Keratinocyte (primary cell): ENCODE results near the gene CPNE7. TPM values are rescaled to one million over a fixed set of nuclear protein-coding genes. Genes with fewer than 3 reads are reported as not detected.

Experiments used
- DNase-seq: peaks from one replicate; pipeline ENCODE4 v3.0.0-alpha.2; 2011; ENCODE audit warnings: low read depth, missing footprints, low spot score
- FAIRE-seq: peaks from 2 replicates; lab custom pipeline; 2011; peaks lifted over from hg19 to GRCh38; lab: Jason Lieb, UNC
- H2AFZ ChIP-seq: 2 replicates; pipeline ENCODE4 v1.6.0; 2012; ENCODE audit warnings: low read length, control low read depth, inconsistent platforms; ENCODE audit not compliant: control insufficient read depth
- H3K27ac ChIP-seq: 2 replicates; pipeline ENCODE4 v1.5.1; 2011; ENCODE audit warnings: low read length; ENCODE audit not compliant: control insufficient read depth, insufficient read depth
- H3K27me3 ChIP-seq: 3 replicates; pipeline ENCODE4 v1.6.0; 2011; ENCODE audit warnings: low read length; ENCODE audit not compliant: control insufficient read depth, insufficient read depth; ENCODE audit errors: extremely low read depth
- H3K36me3 ChIP-seq, 2 experiments: 2 replicates in 1 of 2; 3 replicates in 1 of 2; pipeline ENCODE4 v1.5.1; 2011; ENCODE audit warnings: low read length in 2 of 2, mild to moderate bottlenecking in 1 of 2; ENCODE audit not compliant: control insufficient read depth in 2 of 2, insufficient read depth in 2 of 2; ENCODE audit errors: extremely low read depth in 1 of 2
- H3K4me1 ChIP-seq: 3 replicates; pipeline ENCODE4 v1.5.1; 2011; ENCODE audit warnings: low read length; ENCODE audit not compliant: control insufficient read depth, insufficient read depth; ENCODE audit errors: extremely low read depth
- H3K4me2 ChIP-seq: 3 replicates; pipeline ENCODE4 v1.6.0; 2011; ENCODE audit warnings: low read depth, low read length; ENCODE audit not compliant: control insufficient read depth, insufficient read depth; ENCODE audit errors: extremely low read depth
- H3K4me3 ChIP-seq, 3 experiments: fragments of 200-600 bp in 1 of 3; sonication (generic) in 1 of 3; 2 replicates in 2 of 3; 3 replicates in 1 of 3; pipeline ENCODE4 v1.5.1; 2011 to 2016; ENCODE audit warnings: low read length in 3 of 3, mild to moderate bottlenecking in 3 of 3, control low read depth in 2 of 3, inconsistent platforms in 1 of 3, low read depth in 1 of 3, mixed read lengths in 1 of 3, mixed run types in 1 of 3, moderate library complexity in 1 of 3; ENCODE audit not compliant: control insufficient read depth in 2 of 3, insufficient read depth in 2 of 3; ENCODE audit errors: extremely low read depth in 1 of 3
- H3K79me2 ChIP-seq: 2 replicates; pipeline ENCODE4 v1.6.0; 2012; ENCODE audit warnings: low read length; ENCODE audit not compliant: control insufficient read depth, insufficient read depth
- H3K9ac ChIP-seq: 3 replicates; pipeline ENCODE4 v1.6.0; 2011; ENCODE audit warnings: low read length; ENCODE audit not compliant: control insufficient read depth, insufficient read depth; ENCODE audit errors: extremely low read depth
- H3K9me1 ChIP-seq: 3 replicates; pipeline ENCODE4 v1.6.0; 2011; ENCODE audit warnings: low read length; ENCODE audit not compliant: control insufficient read depth, insufficient read depth; ENCODE audit errors: extremely low read depth
- H3K9me3 ChIP-seq: 2 replicates; pipeline ENCODE4 v1.5.1; 2012; ENCODE audit warnings: low read depth, low read length; ENCODE audit not compliant: control insufficient read depth
- H4K20me1 ChIP-seq: 3 replicates; pipeline ENCODE4 v1.6.0; 2011; ENCODE audit warnings: low read length; ENCODE audit not compliant: control insufficient read depth, insufficient read depth; ENCODE audit errors: extremely low read depth
- CTCF ChIP-seq, 3 experiments: IDR thresholded peaks in 1 of 3; conservative IDR thresholded peaks in 1 of 3; optimal IDR thresholded peaks in 1 of 3; 2 replicates in 2 of 3; 3 replicates in 1 of 3; pipeline versions ENCODE3 to v1.5.1; 2011; ENCODE audit warnings: low read length in 3 of 3, mild to moderate bottlenecking in 3 of 3, moderate library complexity in 2 of 3, control low read depth in 1 of 3, inconsistent platforms in 1 of 3; ENCODE audit not compliant: insufficient read depth in 2 of 3; ENCODE audit errors: extremely low read depth in 1 of 3
- EZH2 ChIP-seq: IDR thresholded peaks from one replicate; pipeline ENCODE4 v1.6.1; 2012; ENCODE audit warnings: inconsistent platforms, mild to moderate bottlenecking, low read length, moderate library complexity
- dilution Hi-C: fragments of 300-500 bp; cut with MboI; formaldehyde crosslinking; loops from one replicate; pipeline ENCODE4 v1.7.0; 2020; ENCODE audit warnings: low sequenced_read_pairs; ENCODE audit not compliant: extremely low pct_ligation_motif_present
- polyA plus RNA-seq, 5 experiments: library from polyadenylated mRNA; depleted of rRNA in 3 of 5; stranded (reverse) in 3 of 5; stranded (forward) in 1 of 5; unstranded in 1 of 5; fragments of >200 nt; gene quantifications; 1 replicate in 1 of 5; 2 replicates in 3 of 5; 3 replicates in 1 of 5; pipeline versions ENCODE4 v1.2.1 to v1.2.3, GENCODE V29; 2011 to 2012; ENCODE audit warnings: missing spikeins in 2 of 5, low read depth in 1 of 5, low replicate concordance in 1 of 5

The CPNE7 gene
- polyA plus RNA-seq, 1 donor (not counting 4 experiments of a cell fraction or from before 2014, with no cell fraction given), result 9.1 TPM

GRCh38 chr16:89562939-89563338 lies 12.6 kb upstream of the CPNE7 start:
- Histone ChIP-seq H3K27me3 (no peaks in the 10 kb centered on the region), H3K36me3 (peaks cover 20 to 40% of the 10 kb centered on the region in 2 experiments), H3K9me3 (no peaks in the 10 kb centered on the region), H3K9me1 (peaks cover 13% of the 10 kb centered on the region), H3K9ac (peak overlapping the region; percentile 97), H3K4me1 (peaks cover 52% of the 10 kb centered on the region), H4K20me1 (peaks cover 48% of the 10 kb centered on the region), H3K27ac (no peak overlapping the region), H3K4me3 (peak overlapping the region; percentile 1 to 100 (median 78)), H3K4me2 (peak overlapping the region; percentile 99), H3K79me2 (peaks cover 39% of the 10 kb centered on the region), H2AFZ (no peak overlapping the region)
- TF ChIP-seq CTCF (optimal IDR thresholded peaks at IDR 0.05 in 1 of 3, IDR thresholded peaks at IDR 0.05 in 1 of 3, conservative IDR thresholded peaks at IDR 0.05 in 1 of 3; ENCODE audit: extremely low read depth in 1 of 3, insufficient read depth in 2 of 3, low read length in 3 of 3) (no peak), EZH2 (no peak)
- no peak for DNase-seq
- dilution Hi-C loops, result no loop called here
- no peak for FAIRE-seq

- FAIRE-seq, result no peak
- Histone ChIP-seq H3K9ac (peak overlapping the region; percentile 97), H3K79me2 (peaks cover 39% of the 10 kb centered on the region), H3K4me2 (peak overlapping the region; percentile 99), H3K4me3 (peak overlapping the region in 2 of 3 experiments; percentile 25 to 57), H4K20me1 (peaks cover 48% of the 10 kb centered on the region), H2AFZ (no peak overlapping the region), H3K27ac (peak overlapping the region; percentile 8), H3K4me1 (peaks cover 52% of the 10 kb centered on the region), H3K9me3 (no peaks in the 10 kb centered on the region), H3K36me3 (peaks cover 20 to 38% of the 10 kb centered on the region in 2 experiments), H3K9me1 (peaks cover 13% of the 10 kb centered on the region), H3K27me3 (no peaks in the 10 kb centered on the region)
- dilution Hi-C loops, result no loop called here
- TF ChIP-seq EZH2 (no peak), CTCF (optimal IDR thresholded peaks at IDR 0.05 in 1 of 3, IDR thresholded peaks at IDR 0.05 in 1 of 3, conservative IDR thresholded peaks at IDR 0.05 in 1 of 3; ENCODE audit: extremely low read depth in 1 of 3, insufficient read depth in 2 of 3, low read length in 3 of 3) (no peak)
- DNase-seq, result no peak
Observed at GRCh38 chr16:89563639-89564392, 11.7 kb upstream of the CPNE7 start.
